Stimulated activated CD4-positive, alpha-beta T cell treated with anti-CD3 and anti-CD28 coated beads, Interleukin-1b, Interleukin-23, amount 100 ng/mL, for 48 hours (primary cell): ENCODE measurements around the gene SF3B2.
"Not testable (repeated sequence)": the region's sequence is repeated elsewhere in the genome, so short reads cannot be mapped to it uniquely, and the experiment has no call there.

ENCODE experiments used
- DNase-seq: peaks from one replicate; pipeline ENCODE4 v3.0.0-alpha.2; 2020

Gene SF3B2

DNA sequence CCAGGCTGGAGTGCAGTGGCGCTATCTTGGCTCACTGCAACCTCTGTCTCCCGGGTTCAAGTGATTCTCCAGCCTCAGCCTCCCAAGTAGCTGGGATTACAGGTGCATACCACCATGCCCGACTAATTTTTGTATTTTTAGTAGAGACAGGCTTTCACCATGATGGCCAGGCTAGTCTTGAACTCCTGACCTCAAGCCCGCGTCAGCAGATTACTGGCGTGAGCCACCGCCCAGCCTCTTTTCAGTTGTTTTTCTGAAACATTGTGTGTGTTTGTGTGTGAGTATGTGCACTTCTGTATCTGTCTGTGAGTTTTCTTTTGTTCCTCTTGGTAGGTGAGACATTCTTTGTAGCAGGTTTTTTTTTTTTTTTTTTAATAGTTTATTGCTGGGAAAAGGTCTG is 26.8 kb downstream of the SF3B2 start:
- DNase-seq: not testable (repeated sequence)

DNA sequence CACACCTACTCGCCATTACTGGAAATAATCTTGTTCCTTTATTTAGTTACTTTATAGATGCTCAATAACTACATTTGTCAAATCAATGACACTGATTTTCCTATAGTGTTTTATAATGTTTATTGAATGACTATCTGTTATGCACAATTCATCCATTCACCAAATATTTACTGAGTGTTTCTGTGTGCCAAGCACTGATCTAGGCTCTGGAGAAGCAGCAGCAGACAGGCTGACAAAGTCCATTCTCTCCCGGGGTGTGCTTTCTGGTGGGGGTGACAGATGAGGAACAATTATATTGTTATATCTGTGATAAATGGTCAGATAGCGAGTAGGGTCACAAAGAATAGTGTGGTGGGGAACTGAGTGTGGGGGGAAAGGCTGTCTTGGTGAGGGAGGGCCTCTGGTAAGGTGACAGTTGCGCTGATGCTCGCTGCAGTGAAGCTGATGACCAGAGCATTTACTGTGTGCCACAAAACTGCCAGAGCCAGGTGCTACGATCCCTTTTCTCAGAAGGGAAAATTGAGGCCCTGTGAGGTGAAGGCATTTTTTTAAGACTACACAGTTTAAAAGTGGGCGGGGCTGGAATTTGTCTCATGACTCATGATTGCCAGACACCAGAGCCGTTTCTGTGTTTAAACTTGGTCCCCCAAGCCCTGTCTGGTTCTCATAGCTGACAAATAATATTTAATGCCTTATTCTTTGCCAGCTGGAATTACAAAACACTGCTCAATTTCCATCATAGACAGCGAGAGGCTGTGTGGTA is 28.1 kb downstream of the SF3B2 start:
- peak; percentile 59 for DNase-seq

DNA sequence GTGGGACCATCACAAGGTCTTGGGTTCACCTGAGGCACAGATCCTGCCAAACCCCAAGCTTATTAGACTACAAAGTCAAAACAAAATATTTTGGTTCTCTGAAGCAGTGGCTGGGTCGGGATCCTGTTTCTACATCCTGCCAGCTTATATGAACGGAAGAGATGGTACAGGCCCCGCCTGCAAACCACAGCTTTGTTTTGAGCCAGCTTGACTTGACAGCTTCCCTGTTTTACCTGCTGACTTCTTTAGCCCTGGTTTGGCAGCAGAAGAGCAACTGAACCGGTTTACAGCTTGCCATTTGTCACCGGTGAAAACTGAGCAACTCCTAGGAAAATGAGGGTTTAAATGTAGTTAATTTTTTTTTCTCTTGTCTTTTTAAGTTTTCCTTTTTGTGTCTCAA is 29.3 kb downstream of the SF3B2 start:
- peak; percentile 67 for DNase-seq

DNA sequence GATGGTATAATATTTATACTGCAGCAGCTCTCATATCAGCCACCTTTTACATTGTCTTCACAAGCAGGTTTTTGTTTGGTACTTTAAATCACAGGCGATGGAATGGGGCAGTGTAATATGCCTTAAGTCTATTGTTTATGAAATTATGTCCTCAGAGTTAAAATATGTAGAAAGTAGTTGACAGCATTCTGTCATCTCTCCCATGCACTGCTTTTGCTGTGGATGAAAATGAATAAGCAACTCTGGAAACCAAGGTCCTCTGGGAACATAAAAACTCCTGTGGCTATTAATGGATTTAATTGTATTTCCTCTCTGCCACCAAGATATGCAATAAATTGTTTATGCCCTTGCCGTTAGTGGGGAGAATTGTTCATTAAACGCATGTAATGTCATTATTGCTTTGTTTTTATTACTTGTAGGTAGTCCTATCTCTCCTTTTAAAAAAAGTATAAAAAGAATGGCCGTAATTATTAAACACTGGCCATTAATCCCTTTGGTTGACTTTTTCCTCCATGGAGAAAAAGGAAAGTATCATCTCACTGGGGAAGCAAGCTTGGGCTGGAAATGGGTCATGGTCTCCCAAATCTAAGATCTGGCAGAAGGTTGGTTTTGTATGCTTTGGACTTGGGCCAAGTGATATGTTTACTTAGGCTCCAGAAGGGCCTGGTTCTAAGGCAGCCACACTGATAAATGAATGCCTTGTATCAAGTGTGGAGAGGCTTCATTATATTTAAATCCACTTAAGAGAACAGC is 31.0 kb downstream of the SF3B2 start:
- no peak for DNase-seq

DNA sequence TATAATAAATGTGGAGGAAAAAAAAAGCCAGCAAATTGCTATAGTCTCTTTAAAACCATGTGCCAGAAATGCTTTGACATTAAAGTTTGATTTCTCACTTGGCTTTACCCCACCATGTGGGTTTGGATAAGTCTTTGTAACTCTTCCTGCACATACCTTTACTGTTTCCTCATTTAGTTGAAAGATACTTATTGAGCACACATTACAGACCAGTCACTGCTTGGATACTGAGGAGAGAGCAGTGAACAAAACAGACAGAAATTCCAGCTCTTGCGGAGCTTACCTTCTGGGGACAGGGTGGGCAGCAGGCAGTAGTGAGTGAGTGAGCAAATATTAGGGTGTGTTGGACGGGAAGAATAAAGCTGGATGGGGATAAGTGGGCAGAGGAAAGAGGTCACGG is 31.6 kb downstream of the SF3B2 start:
- no peak for DNase-seq

DNA sequence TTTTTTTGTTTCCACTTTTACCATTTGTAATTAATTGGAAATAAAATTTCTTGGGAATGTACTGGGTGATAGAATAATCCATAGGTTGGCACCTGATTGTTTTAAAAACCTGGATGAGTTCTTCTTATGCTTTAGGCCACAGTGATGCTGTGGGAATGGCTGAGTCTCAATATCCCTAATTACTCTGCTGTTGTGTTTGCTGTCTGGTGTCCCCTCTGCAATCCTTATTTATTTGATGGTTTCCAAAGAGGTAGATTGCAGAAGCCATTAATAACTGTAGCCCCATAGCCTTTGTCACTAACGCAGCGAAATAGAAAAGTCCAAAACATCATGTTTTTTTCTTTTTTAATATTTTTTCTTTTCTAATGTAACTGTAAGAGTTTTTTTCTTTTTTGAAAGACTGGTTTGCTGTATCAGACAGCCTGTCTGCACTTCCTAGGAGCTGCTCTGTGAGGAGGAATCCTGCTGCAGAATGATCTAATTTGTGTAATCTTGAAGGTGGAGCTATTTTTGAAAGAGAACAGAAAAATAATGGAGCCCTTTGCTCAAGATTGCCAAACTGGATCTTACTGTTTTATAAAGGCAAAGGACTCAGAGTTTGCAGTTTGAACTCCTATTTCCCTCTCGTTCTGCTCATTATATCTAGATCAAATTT is 32.8 kb downstream of the SF3B2 start:
- DNase-seq: no peak

DNA sequence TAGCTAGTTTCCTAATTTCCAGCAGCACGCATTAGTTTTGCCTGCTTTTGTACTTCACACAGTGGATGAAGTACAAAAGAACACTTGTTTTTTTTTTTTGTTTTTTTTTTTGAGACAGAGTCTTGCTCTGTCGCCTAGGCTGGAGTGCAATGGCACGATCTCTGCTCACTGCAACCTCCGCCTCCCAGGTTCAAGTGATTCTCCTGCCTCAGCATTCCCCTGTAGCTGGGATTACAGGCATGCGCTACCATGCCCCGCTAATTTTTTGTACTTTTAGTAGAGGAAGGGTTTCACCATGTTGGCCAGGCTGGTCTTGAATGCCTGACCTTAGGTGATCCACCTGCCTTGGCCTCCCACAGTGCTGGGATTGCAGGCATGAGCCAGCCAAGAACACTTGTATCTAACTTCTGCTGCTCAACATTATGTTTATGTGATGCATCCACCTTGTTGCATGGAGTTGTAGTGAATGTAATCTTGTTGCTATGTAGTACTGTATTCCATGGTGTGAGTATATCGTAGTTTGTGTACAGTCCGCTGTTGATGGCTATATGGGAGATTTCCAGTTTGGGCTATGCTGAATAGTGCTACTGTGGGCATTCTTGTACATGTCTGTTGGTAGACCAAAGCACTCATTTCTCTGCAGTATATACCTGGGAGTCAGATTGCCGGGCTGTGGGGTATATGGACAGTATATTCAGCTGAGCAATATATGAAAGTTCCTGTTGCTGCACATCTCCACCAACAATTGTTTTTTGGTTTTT is 35.2 kb downstream of the SF3B2 start:
- no peak for DNase-seq

DNA sequence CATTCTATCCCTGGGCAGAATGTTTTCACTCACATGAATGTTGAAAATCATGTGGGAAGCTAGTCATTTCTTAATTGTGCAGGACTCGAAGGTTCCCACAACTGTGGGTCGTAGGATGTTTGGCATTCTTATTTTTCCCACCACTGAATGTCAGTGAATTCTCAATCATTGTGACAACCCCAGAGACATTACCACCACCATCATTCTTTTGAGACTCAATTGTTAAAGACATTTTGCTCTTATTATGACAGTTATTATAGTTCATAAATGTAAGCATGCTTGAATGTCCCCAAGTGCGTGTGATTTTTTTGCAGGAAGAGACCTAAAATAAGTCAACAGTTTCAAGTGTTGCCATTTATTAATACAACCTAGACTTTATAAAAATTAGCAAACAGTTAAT is 36.9 kb downstream of the SF3B2 start:
- DNase-seq: no peak

DNA sequence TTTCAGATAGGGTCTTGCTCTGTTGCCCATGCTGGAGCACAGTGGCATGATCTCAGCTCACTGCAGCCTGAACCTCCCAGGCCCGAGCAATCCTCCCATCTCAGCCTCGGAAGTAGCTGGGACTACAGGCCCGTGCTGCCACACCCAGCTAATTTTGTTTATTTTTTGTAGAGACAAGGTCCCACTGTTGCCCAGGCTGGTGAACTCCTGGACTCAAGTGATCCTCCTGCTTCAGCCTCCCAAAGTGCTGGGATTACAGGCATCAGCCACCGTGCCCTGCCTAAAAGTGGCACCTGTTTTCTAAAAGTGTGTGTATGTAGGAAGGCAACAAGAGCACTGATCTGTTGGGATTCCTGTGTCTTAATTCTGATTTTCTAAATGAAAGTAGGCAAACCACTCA is 38.1 kb downstream of the SF3B2 start:
- DNase-seq: no peak

DNA sequence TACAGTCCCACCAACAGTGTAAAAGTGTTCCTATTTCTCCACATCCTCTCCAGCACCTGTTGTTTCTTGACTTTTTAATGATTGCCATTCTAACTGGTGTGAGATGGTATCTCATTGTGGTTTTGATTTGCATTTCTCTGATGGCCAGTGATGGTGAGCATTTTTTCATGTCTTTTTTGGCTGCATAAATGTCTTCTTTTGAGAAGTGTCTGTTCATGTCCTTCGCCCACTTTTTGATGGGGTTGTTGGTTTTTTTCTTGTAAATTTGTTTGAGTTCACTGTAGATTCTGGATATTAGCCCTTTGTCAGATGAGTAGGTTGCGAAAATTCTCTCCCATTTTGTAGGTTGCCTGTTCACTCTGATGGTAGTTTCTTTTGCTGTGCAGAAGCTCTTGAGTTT is 40.0 kb downstream of the SF3B2 start:
- not testable (repeated sequence) for DNase-seq

DNA sequence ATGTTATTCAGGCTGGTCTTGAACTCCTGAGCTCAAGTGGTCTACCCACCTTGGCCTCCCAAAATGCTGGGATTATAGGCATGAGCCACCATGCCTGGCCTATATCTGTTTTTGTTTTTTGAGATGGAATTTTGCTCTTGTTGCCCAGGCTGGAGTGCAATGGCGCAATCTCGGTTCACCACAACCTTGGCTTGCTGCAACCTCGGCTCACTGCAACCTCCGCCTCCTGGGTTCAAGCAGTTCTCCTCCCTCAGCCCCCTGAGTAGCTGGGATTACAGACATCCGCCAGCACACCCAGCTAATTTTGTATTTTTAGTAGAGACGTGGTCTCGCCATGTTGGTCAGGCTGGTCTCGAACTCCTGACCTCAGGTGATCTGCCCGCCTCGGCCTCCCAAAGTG is 47.6 kb downstream of the SF3B2 start:
- not testable (repeated sequence) for DNase-seq

DNA sequence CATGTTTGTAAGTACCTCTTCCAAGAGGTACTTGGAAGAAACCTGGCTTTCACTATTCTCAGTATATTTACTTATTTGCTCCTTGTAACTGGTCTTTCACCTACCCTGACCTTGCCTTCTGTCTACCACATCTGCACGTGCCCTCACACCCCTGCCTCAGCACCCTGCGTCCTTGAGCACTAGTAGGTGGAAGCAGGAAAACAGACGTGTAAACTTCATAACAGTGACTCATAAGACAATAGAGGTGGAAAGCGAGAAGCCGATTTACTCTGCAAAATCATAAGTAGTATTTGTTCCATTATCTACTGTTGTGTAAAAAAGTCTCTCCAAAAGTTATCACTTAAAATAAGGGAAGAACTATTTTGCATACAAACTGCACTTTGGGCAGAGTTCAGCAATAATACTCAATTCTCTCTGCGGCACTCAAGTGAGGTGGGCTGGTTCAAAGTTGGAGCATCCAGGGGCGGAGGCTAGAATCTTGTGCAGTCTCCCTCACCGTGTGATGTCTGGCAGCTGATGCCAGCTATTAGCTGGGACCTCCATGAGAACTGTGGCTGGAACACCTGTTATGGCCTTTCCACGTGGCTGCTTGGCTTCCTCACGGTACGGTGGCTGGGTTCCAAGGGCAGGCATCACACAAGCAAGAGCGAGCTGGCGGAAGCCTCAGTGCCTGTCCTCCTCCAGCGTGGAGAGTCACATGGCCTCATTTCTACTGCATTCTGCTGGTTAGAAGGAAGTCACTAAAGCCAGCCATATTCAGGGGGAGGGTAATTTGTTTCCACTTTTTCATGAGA is 48.3 kb downstream of the SF3B2 start:
- DNase-seq: peak; percentile 68

DNA sequence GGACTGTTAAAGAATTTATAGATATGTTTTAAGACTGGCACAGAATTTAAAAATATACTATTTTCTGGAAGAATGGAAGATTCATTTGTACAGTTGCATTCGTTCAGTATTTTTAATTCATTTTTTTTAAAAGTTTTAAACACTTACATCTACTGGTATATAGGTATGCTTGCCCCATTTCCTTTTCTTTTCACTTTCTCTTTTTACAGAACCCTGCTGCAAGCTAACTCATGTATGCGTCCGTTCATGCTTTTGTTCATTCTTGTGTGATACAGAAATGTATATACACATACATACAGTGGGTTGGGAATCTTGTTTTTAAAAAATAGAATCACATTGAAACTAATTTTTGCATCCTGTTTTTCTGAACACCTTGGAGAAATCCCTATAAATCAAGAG is 48.9 kb downstream of the SF3B2 start:
- DNase-seq: no peak

DNA sequence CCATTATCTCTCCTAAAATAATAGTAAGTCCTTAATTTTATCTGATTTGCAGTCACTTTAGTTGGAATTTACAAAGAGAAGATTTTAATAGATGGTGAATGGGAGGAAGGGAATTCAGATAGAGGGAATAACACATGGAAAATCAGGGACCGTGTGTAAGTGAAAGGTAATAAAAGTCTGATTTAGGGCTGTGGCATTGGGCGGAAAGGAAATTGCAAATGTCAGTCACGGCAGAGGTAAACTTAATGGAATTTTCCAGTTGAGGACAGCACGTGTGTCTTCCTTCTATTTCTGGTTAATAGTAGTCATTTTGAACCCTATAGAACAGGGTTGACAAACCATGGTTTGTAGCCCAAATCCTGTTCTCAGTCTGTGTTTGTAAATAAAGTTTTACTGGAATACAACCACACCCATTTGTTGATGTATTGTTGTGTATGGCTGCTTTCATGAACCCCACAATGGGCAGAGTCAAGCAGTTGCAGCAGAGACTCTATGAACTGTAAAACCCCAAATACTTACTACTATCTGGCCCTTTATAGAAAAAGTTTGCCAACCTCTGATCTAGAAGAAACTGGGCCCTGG is 52.0 kb downstream of the SF3B2 start:
- DNase-seq: no peak

DNA sequence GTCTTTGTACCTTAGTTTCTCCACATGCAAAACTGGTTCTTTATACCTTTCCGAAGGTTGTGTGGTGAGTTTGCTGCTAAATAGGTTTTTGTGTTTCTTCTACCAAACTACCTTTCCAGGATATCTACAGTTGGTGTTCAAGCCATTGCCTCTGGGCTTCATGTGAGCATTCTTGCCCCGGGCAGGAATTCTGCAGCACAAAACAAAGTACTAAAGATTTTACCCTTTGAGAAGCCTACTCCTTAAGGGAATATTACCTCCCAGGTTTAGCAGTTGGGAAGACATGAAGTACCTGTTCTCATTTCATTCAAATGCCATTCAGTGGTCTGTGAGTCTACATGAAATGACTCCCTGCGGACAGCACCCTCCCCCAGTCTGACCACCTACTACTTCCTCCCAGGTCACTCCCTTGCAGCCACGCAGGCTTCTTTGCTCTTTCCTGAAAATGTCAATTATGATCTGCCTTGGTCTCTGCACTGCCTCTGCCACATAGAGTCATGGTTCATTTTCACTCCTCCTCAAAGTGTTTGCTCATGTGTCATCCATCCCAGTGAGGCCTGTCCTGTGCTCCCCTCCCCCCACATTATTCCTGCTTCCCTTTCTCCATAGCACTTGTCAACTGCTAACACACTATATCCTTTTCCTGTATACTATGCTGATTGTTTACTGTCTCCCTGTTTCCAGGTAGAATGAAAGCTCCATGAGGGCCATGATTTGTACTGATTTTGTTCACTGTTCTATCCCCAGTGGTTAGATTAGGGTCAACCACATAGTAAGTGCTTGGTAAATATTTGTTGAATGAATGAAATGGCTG is 54.8 kb downstream of the SF3B2 start:
- peak; percentile 16 for DNase-seq

DNA sequence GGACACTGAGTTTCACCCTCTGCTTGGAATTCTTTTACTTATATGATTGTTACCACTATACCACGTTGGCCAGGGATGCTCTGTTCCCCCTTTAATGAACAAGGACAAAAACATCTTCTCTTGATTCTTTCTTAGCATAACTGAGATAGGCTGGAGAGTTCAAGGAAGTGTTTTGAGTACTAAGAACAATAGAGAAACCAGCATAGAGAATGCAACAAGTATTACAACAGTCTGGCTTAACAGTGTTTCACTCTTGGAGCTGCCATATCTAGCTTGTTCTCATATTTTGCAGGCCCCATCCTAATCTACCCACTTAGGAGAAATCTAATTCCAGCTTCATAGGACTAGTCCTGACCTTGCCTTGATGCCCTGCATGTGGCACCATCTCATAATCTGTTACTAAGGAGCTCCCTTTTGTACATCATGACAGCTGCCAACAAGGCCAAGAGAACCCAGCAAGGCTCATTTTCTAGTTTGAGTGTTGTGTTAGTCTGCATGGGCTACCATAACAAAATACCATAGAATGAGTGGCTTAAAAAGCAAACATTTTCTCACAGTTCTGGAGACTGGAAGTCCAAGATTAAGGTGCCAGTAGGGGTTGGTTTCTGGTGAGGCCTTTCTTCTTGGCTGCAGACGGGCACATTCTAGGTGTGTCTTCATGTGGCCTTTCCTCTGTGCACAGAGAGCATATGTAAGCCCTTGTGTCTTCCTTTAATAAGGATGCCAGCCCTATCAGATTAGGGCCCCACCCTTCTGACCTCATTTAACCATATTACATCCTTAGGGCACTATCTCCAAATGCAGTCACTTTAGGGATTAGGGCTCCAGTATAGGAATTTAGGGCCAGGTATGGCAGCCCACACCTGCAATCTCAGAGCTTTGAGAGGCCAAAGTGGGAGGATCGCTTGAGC is 55.7 kb downstream of the SF3B2 start:
- no peak for DNase-seq

DNA sequence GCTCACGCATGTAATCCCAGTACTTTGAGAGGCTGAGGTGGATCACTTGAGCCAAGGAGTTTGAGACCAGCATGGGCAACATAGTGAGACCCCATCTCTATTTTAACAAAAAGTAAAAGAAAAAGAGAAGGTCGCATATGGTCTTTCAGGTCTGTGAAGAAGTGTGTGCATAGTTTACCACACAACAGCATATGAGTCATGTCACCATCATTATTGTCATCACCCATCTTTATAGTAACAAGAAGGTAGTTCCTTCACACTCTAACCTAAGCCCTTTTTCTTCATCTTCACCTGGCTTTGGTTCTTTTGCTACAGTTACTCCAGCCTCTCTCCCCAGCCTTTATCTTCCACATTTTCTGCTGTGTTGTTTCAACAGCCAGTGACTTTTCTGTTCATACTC is 57.1 kb downstream of the SF3B2 start:
- no peak for DNase-seq

DNA sequence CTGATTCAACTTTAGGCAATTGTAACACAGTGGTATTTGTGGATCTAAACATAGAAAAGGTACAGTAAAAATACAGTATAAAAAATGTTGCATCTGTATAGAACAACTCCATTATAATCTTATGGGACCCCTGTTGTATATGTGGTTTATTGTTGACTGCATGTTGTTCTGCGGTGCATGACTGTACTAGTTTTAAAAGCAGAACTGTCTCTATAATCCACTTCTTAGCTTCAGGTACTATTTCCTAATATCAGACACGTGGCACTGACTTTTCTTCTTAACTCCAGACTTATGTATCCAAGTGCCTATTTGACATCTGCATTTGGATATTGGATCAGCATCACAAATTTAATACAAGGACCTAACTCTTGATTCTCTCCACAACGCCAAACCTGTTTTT is 59.0 kb downstream of the SF3B2 start:
- DNase-seq: no peak

DNA sequence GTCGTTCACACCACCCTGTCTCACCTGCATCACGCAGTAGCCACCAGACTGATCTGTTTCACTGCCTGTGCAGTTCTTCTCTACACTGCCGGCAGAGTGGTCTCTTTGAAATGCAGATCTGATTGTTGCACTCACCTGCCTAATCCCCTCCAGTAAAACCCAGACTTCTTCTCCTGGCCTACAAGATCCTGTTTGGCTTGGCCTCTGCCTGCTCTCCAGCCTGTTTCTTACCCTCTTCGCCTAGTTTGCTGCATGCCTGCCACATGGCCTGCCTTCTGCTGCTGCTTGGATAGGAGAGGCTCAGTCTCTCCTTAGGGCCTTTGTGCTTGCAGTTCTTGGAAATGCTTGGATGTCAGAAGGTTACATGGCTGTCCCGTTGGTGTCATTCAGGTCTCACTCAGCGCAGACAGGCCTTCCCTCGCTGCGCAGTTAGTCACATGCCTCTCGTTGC is 59.9 kb downstream of the SF3B2 start:
- no peak for DNase-seq
